ENCODE measurements around the gene GALNT7. TPM values are rescaled to one million over a fixed set of nuclear protein-coding genes. Genes with fewer than 3 reads are reported as not detected.
A peak's percentile ranks its signal among the peaks of the same experiment; 100 is the strongest.

The GALNT7 gene
- total and polyA plus RNA-seq, 4 donors: 0.65 to 13.0 (median 2.1) TPM

DNA sequence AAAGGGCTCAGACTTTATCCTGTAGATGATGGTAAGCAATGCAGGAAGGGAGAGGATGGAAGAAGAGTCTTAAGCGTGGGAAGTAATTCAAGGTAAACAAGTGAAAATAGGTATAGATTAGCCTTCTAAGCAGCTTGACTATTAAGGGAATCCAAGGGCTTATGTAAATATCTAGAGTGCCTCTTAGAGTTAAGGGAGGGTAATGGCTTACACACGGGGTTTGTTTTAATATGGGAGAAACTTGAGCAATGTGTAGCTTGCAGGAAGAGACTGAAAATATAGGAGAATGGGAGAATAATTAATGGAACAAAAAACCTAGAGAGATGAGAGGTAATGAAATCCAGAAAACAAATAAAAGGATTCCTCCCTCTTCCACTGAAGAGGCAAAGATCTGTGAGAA lies 189.3 kb downstream of the GALNT7 start:
- Histone ChIP-seq H3K4me1 (ENCODE audit: control insufficient read depth in 4 of 4, insufficient read depth in 4 of 4, low read length in 3 of 4) (no peaks in the 10 kb centered on the region), H3K4me3 (ENCODE audit: low read depth in 1 of 3, low read length in 3 of 3) (no peak overlapping the region), H3K9me3 (ENCODE audit: control insufficient read depth in 4 of 4, low read length in 3 of 4) (no peaks in the 10 kb centered on the region), H3K27me3 (ENCODE audit: control insufficient read depth in 4 of 4, insufficient read depth in 4 of 4, low read length in 3 of 4) (no peaks in the 10 kb centered on the region), H3K36me3 (ENCODE audit: control insufficient read depth in 4 of 4, insufficient read depth in 3 of 4, low read depth in 1 of 4, low read length in 3 of 4) (no peaks in the 10 kb centered on the region), H3K9ac (ENCODE audit: low read depth in 1 of 2, low read length in 2 of 2) (no peak overlapping the region), H3K27ac (ENCODE audit: low read depth in 1 of 2, low read length in 2 of 2) (no peak overlapping the region)
- WGBS: 54% methylated on average over 2 of the region's 2 CpGs
- TF ChIP-seq YY1 (IDR thresholded peaks at IDR 0.05) (no peak), FOXA1 (IDR thresholded peaks at IDR 0.05) (no peak), RXRA (IDR thresholded peaks at IDR 0.05) (no peak), RAD21 (IDR thresholded peaks at IDR 0.05) (no peak), SP1 (IDR thresholded peaks at IDR 0.05) (no peak), GABPA (IDR thresholded peaks at IDR 0.05 in 1 of 2, conservative IDR thresholded peaks at IDR 0.05 in 1 of 2) (no peak), CTCF (IDR thresholded peaks at IDR 0.05; ENCODE audit: low read depth, low read length, missing input control) (no peak), HNF4G (IDR thresholded peaks at IDR 0.05) (no peak), JUND (IDR thresholded peaks at IDR 0.05) (no peak), FOXA2 (IDR thresholded peaks at IDR 0.05) (no peak), HNF4A (conservative IDR thresholded peaks at IDR 0.05) (no peak)
- TF ChIP-seq, protein P1, sequence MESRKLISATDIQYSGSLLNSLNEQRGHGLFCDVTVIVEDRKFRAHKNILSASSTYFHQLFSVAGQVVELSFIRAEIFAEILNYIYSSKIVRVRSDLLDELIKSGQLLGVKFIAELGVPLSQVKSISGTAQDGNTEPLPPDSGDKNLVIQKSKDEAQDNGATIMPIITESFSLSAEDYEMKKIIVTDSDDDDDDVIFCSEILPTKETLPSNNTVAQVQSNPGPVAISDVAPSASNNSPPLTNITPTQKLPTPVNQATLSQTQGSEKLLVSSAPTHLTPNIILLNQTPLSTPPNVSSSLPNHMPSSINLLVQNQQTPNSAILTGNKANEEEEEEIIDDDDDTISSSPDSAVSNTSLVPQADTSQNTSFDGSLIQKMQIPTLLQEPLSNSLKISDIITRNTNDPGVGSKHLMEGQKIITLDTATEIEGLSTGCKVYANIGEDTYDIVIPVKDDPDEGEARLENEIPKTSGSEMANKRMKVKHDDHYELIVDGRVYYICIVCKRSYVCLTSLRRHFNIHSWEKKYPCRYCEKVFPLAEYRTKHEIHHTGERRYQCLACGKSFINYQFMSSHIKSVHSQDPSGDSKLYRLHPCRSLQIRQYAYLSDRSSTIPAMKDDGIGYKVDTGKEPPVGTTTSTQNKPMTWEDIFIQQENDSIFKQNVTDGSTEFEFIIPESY (IDR thresholded peaks at IDR 0.05): no peak
- TF ChIP-seq, protein P2, sequence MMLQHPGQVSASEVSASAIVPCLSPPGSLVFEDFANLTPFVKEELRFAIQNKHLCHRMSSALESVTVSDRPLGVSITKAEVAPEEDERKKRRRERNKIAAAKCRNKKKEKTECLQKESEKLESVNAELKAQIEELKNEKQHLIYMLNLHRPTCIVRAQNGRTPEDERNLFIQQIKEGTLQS (IDR thresholded peaks at IDR 0.05): no peak
- TF ChIP-seq, protein P3, sequence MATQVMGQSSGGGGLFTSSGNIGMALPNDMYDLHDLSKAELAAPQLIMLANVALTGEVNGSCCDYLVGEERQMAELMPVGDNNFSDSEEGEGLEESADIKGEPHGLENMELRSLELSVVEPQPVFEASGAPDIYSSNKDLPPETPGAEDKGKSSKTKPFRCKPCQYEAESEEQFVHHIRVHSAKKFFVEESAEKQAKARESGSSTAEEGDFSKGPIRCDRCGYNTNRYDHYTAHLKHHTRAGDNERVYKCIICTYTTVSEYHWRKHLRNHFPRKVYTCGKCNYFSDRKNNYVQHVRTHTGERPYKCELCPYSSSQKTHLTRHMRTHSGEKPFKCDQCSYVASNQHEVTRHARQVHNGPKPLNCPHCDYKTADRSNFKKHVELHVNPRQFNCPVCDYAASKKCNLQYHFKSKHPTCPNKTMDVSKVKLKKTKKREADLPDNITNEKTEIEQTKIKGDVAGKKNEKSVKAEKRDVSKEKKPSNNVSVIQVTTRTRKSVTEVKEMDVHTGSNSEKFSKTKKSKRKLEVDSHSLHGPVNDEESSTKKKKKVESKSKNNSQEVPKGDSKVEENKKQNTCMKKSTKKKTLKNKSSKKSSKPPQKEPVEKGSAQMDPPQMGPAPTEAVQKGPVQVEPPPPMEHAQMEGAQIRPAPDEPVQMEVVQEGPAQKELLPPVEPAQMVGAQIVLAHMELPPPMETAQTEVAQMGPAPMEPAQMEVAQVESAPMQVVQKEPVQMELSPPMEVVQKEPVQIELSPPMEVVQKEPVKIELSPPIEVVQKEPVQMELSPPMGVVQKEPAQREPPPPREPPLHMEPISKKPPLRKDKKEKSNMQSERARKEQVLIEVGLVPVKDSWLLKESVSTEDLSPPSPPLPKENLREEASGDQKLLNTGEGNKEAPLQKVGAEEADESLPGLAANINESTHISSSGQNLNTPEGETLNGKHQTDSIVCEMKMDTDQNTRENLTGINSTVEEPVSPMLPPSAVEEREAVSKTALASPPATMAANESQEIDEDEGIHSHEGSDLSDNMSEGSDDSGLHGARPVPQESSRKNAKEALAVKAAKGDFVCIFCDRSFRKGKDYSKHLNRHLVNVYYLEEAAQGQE (IDR thresholded peaks at IDR 0.05): no peak
- DNase-seq (ENCODE audit: low spot score): no peak

DNA sequence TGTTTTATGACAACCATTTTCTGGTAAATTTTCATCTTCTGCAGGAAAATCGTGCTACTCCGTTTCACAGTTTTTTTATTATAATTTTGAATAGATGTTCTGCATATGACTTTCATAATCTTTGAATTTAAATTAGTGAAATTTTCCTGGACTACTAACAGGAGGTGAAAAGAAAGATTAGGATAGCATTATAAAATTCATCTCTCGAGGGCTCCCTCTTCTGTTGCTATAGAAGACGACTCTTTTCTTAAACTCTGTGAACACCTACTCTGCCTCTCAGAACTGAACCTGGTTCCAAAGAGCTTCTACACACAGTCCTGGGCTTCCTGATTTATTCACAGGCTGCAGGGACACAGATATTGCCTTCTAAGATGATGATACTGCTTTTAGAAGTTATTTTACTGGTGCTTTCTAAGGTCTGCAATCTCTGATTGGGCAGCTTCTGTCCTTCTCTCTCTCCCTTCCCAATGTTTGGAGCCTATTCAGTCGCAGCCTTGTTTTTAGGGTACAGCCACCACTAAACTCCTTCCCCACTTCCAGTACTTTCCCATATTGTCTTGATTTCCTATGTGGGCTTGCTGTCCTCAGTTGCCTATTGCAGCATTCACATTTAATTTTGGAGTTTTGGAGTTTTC lies 192.1 kb downstream of the GALNT7 start:
- H3K4me1 ChIP-seq (ENCODE audit: control insufficient read depth in 4 of 4, insufficient read depth in 4 of 4, low read length in 3 of 4): no peaks in the 10 kb centered on the region
- H3K27ac ChIP-seq (ENCODE audit: low read depth in 1 of 2, low read length in 2 of 2): no peak overlapping the region
- H3K9ac ChIP-seq (ENCODE audit: low read depth in 1 of 2, low read length in 2 of 2): no peak overlapping the region
- H3K4me3 ChIP-seq (ENCODE audit: low read depth in 1 of 3, low read length in 3 of 3): no peak overlapping the region
- peak; percentile 13 for TF ChIP-seq CTCF (IDR thresholded peaks at IDR 0.05; ENCODE audit: low read depth, low read length, missing input control)
- TF ChIP-seq RAD21 (IDR thresholded peaks at IDR 0.05): peak in 1 of 2 donors; percentile 28
- no peak for TF ChIP-seq FOXA1 (IDR thresholded peaks at IDR 0.05)
- DNase-seq (ENCODE audit: low spot score): no peak
- H3K9me3 ChIP-seq (ENCODE audit: control insufficient read depth in 4 of 4, low read length in 3 of 4): no peaks in the 10 kb centered on the region
- no peaks in the 10 kb centered on the region for H3K36me3 ChIP-seq (ENCODE audit: control insufficient read depth in 4 of 4, insufficient read depth in 3 of 4, low read depth in 1 of 4, low read length in 3 of 4)
- no peaks in the 10 kb centered on the region for H3K27me3 ChIP-seq (ENCODE audit: control insufficient read depth in 4 of 4, insufficient read depth in 4 of 4, low read length in 3 of 4)
- WGBS: 55% methylated on average over 5 of the region's 5 CpGs
